ENCODE results near the gene TGIF1.
"Not testable (repeated sequence)": the region's sequence is repeated elsewhere in the genome, so short reads cannot be mapped to it uniquely, and the experiment has no call there.

The TGIF1 gene

GRCh38 chr18:3455907-3456685 lies 6.1 kb downstream of the TGIF1 start:
- peak; percentile 6 for FAIRE-seq
- DNase-seq (ENCODE audit: insufficient read length, low spot score), result no peak
- TF ChIP-seq POLR2A (IDR thresholded peaks at IDR 0.05; ENCODE audit: low read depth, low read length), result no peak

- no peak for TF ChIP-seq POLR2A (IDR thresholded peaks at IDR 0.05; ENCODE audit: low read depth, low read length)
- DNase-seq (ENCODE audit: insufficient read length, low spot score) (no peak), FAIRE-seq (peak; percentile 30)
These were observed 6.7 kb downstream of the TGIF1 start for GRCh38 chr18:3456686-3457069.

GRCh38 chr18:3457261-3457724 lies 7.3 kb downstream of the TGIF1 start:
- DNase-seq (ENCODE audit: insufficient read length, low spot score), result no peak
- TF ChIP-seq POLR2A (IDR thresholded peaks at IDR 0.05; ENCODE audit: low read depth, low read length), result no peak
- FAIRE-seq, result no peak

- FAIRE-seq (no peak), DNase-seq (ENCODE audit: insufficient read length, low spot score) (no peak)
- TF ChIP-seq POLR2A (IDR thresholded peaks at IDR 0.05; ENCODE audit: low read depth, low read length), result no peak
These were observed 8.4 kb downstream of the TGIF1 start for GRCh38 chr18:3458378-3458777.

GRCh38 chr18:3458952-3459853 lies 9.2 kb downstream of the TGIF1 start:
- DNase-seq (ENCODE audit: insufficient read length, low spot score) (no peak), FAIRE-seq (peak; percentile 90)
- no peak for TF ChIP-seq POLR2A (IDR thresholded peaks at IDR 0.05; ENCODE audit: low read depth, low read length)

- DNase-seq (ENCODE audit: insufficient read length, low spot score) (no peak), FAIRE-seq (no peak)
- no peak for TF ChIP-seq POLR2A (IDR thresholded peaks at IDR 0.05; ENCODE audit: low read depth, low read length)
These were observed 10.9 kb downstream of the TGIF1 start for GRCh38 chr18:3460823-3461398.

GRCh38 chr18:3461704-3462103 lies 11.7 kb downstream of the TGIF1 start:
- no peak for TF ChIP-seq POLR2A (IDR thresholded peaks at IDR 0.05; ENCODE audit: low read depth, low read length)
- DNase-seq (ENCODE audit: insufficient read length, low spot score), result no peak
- no peak for FAIRE-seq

GRCh38 chr18:3463051-3463450 lies 13.1 kb downstream of the TGIF1 start:
- TF ChIP-seq POLR2A (IDR thresholded peaks at IDR 0.05; ENCODE audit: low read depth, low read length), result no peak
- peak; percentile 43 for FAIRE-seq
- DNase-seq (ENCODE audit: insufficient read length, low spot score), result no peak

- no peak for TF ChIP-seq POLR2A (IDR thresholded peaks at IDR 0.05; ENCODE audit: low read depth, low read length)
- no peak for DNase-seq (ENCODE audit: insufficient read length, low spot score)
- peak; percentile 70 for FAIRE-seq
These were observed 16.1 kb downstream of the TGIF1 start for GRCh38 chr18:3466045-3466444.

GRCh38 chr18:3466872-3467271 lies 16.9 kb downstream of the TGIF1 start:
- TF ChIP-seq POLR2A (IDR thresholded peaks at IDR 0.05; ENCODE audit: low read depth, low read length), result no peak
- DNase-seq (ENCODE audit: insufficient read length, low spot score) (no peak), FAIRE-seq (no peak)

GRCh38 chr18:3468066-3468705 lies 18.2 kb downstream of the TGIF1 start:
- DNase-seq (ENCODE audit: insufficient read length, low spot score), result no peak
- TF ChIP-seq POLR2A (IDR thresholded peaks at IDR 0.05; ENCODE audit: low read depth, low read length), result no peak
- no peak for FAIRE-seq

- no peak for TF ChIP-seq POLR2A (IDR thresholded peaks at IDR 0.05; ENCODE audit: low read depth, low read length)
- FAIRE-seq (no peak), DNase-seq (ENCODE audit: insufficient read length, low spot score) (no peak)
These were observed 18.9 kb downstream of the TGIF1 start for GRCh38 chr18:3468833-3469232.

GRCh38 chr18:3471141-3471648 lies 21.2 kb downstream of the TGIF1 start:
- FAIRE-seq (no peak), DNase-seq (ENCODE audit: insufficient read length, low spot score) (no peak)
- TF ChIP-seq POLR2A (IDR thresholded peaks at IDR 0.05; ENCODE audit: low read depth, low read length), result no peak

- not testable (repeated sequence) for DNase-seq (ENCODE audit: insufficient read length, low spot score); FAIRE-seq
These were observed 22.1 kb downstream of the TGIF1 start for GRCh38 chr18:3472121-3472520.

Measured in H54 (cell line).